Liver (tissue), 9 donors: Measurements from ENCODE around the gene TLE4. TPM values are rescaled to one million over a fixed set of nuclear protein-coding genes. Genes with fewer than 3 reads are reported as not detected.

ENCODE experiments used
- DNase-seq: peaks from one replicate; pipeline ENCODE4 v3.0.0-alpha.2; 2017; ENCODE audit warnings: low spot score
- H3K27ac ChIP-seq, 2 donors: one replicate each; pipeline ENCODE4 v1.7.0; 2013; ENCODE audit warnings: inconsistent platforms in 2 of 2, low read length in 2 of 2, control low read depth in 1 of 2, low read depth in 1 of 2, mild to moderate bottlenecking in 1 of 2
- H3K27me3 ChIP-seq, 4 donors: one replicate each; pipeline versions ENCODE4 v1.6.1 to v1.7.0; 2013; ENCODE audit warnings: low read length in 3 of 4, inconsistent platforms in 1 of 4, mild to moderate bottlenecking in 1 of 4, moderate library complexity in 1 of 4; ENCODE audit not compliant: control insufficient read depth in 4 of 4, insufficient read depth in 4 of 4
- H3K36me3 ChIP-seq, 4 donors: one replicate each; pipeline versions ENCODE4 v1.6.1 to v1.7.0; 2013; ENCODE audit warnings: low read length in 3 of 4, mild to moderate bottlenecking in 3 of 4, low read depth in 1 of 4, moderate library complexity in 1 of 4; ENCODE audit not compliant: control insufficient read depth in 4 of 4, insufficient read depth in 3 of 4
- H3K4me1 ChIP-seq, 4 donors: one replicate each; pipeline versions ENCODE4 v1.6.1 to v1.7.0; 2013; ENCODE audit warnings: low read length in 3 of 4, mild to moderate bottlenecking in 3 of 4, moderate library complexity in 1 of 4; ENCODE audit not compliant: control insufficient read depth in 4 of 4, insufficient read depth in 4 of 4
- H3K4me3 ChIP-seq, 3 donors: one replicate each; pipeline versions ENCODE4 v1.6.1 to v1.7.0; 2013; ENCODE audit warnings: low read length in 3 of 3, control low read depth in 1 of 3, low read depth in 1 of 3, mild to moderate bottlenecking in 1 of 3
- H3K9ac ChIP-seq, 2 donors: one replicate each; pipeline ENCODE4 v1.7.0; 2013; ENCODE audit warnings: low read length in 2 of 2, mild to moderate bottlenecking in 2 of 2, moderate library complexity in 2 of 2, control low read depth in 1 of 2, low read depth in 1 of 2
- H3K9me3 ChIP-seq, 4 donors: one replicate each; pipeline versions ENCODE4 v1.6.1 to v1.7.0; 2013; ENCODE audit warnings: low read length in 3 of 4; ENCODE audit not compliant: control insufficient read depth in 4 of 4
- ATF3 ChIP-seq: IDR thresholded peaks from 2 replicates; pipeline ENCODE4 v1.6.1; 2016; ENCODE audit warnings: antibody characterized with exemption
- CTCF ChIP-seq: fragments of 150-350 bp; IDR thresholded peaks from 2 replicates; pipeline ENCODE4 v1.5.1; 2017; ENCODE audit warnings: improper control_type of control experiment, low read depth, low read length; ENCODE audit not compliant: missing input control
- EGR1 ChIP-seq, 2 donors: IDR thresholded peaks; 2 replicates each; pipeline ENCODE4 v1.6.1; 2016 to 2018; ENCODE audit warnings: antibody characterized with exemption in 2 of 2, low read depth in 2 of 2
- FOXA1 ChIP-seq: IDR thresholded peaks from 2 replicates; pipeline ENCODE4 v1.6.1; 2016; ENCODE audit warnings: antibody characterized with exemption
- FOXA2 ChIP-seq: IDR thresholded peaks from 2 replicates; pipeline ENCODE4 v1.6.1; 2016; ENCODE audit warnings: antibody characterized with exemption
- GABPA ChIP-seq, 2 donors: IDR thresholded peaks in 1 of 2; conservative IDR thresholded peaks in 1 of 2; 2 replicates each; pipeline ENCODE4 v1.6.1; 2016; ENCODE audit warnings: antibody characterized with exemption in 2 of 2, mild to moderate bottlenecking in 1 of 2, moderate library complexity in 1 of 2
- HNF4A ChIP-seq, 2 donors: conservative IDR thresholded peaks; 2 replicates each; pipeline ENCODE4 v1.6.1; 2016; ENCODE audit warnings: antibody characterized with exemption in 2 of 2, mild to moderate bottlenecking in 2 of 2
- HNF4G ChIP-seq: IDR thresholded peaks from 2 replicates; pipeline ENCODE4 v1.6.1; 2016; ENCODE audit warnings: antibody characterized with exemption
- JUND ChIP-seq, 2 donors: IDR thresholded peaks; 2 replicates each; pipeline ENCODE4 v1.6.1; 2016; ENCODE audit warnings: antibody characterized with exemption in 2 of 2
- MAX ChIP-seq: IDR thresholded peaks from 2 replicates; pipeline ENCODE4 v1.6.1; 2016; ENCODE audit warnings: antibody characterized with exemption
- NR2F2 ChIP-seq: IDR thresholded peaks from 2 replicates; pipeline ENCODE4 v1.6.1; 2016; ENCODE audit warnings: antibody characterized with exemption
- RAD21 ChIP-seq, 2 donors: IDR thresholded peaks; 2 replicates each; pipeline ENCODE4 v1.6.1; 2016; ENCODE audit warnings: antibody characterized with exemption in 2 of 2, mild to moderate bottlenecking in 2 of 2
- REST ChIP-seq: IDR thresholded peaks from 2 replicates; pipeline ENCODE4 v1.6.1; 2016; ENCODE audit warnings: antibody characterized with exemption, mild to moderate bottlenecking
- RXRA ChIP-seq, 2 donors: IDR thresholded peaks; 2 replicates each; pipeline ENCODE4 v1.6.1; 2017 to 2018; ENCODE audit warnings: antibody characterized with exemption in 2 of 2, mild to moderate bottlenecking in 1 of 2
- SP1 ChIP-seq: IDR thresholded peaks from 2 replicates; pipeline ENCODE4 v1.6.1; 2018; ENCODE audit warnings: antibody characterized with exemption, mild to moderate bottlenecking
- TAF1 ChIP-seq: conservative IDR thresholded peaks from 2 replicates; pipeline ENCODE4 v1.6.1; 2016; ENCODE audit warnings: antibody characterized with exemption, mild to moderate bottlenecking
- YY1 ChIP-seq: IDR thresholded peaks from 2 replicates; pipeline ENCODE4 v1.6.1; 2016; ENCODE audit warnings: antibody characterized with exemption, mild to moderate bottlenecking
- ZBTB33 ChIP-seq: IDR thresholded peaks from 2 replicates; pipeline ENCODE4 v1.6.1; 2016; ENCODE audit warnings: antibody characterized with exemption
- whole genome bisulfite sequencing: extraction: QIAGEN DNeasy Blood & Tissue Kit; methylation state at CpG from one replicate; pipeline ENCODE4 v1.1.7; 2013; 5-methylcytosine and 5-hydroxymethylcytosine counted together
- polyA plus RNA-seq, 2 donors: library from polyadenylated mRNA; stranded (reverse) in 1 of 2; unstranded in 1 of 2; fragments of 200-250 nt in 1 of 2; fragments of >200 nt in 1 of 2; fragmentation: Nextera tagmentation in 1 of 2; extraction: Ambion mirVana in 1 of 2; gene quantifications; one replicate each; pipeline versions ENCODE4 v1.2.1 to v1.2.3, GENCODE V29; 2013 to 2015
- total RNA-seq, 2 donors: library from RNA; depleted of rRNA; stranded (reverse); fragments of >200 nt; gene quantifications; one replicate each; pipeline ENCODE4 v1.2.3, GENCODE V29; 2014
- donor health status: healthy.
- donor health status: healthy.
- donor health status: healthy.
- donor health status: healthy.
- donor health status: healthy.

TLE4 gene
- total and polyA plus RNA-seq, 4 donors: 2.5 to 6.6 (median 4.7) TPM

GRCh38 chr9:79688363-79688762 lies 116.6 kb downstream of the TLE4 start:
- Histone ChIP-seq H3K4me3 (no peak overlapping the region), H3K9ac (no peak overlapping the region), H3K27ac (no peak overlapping the region), H3K36me3 (no peaks in the 10 kb centered on the region), H3K27me3 (no peaks in the 10 kb centered on the region), H3K9me3 (no peaks in the 10 kb centered on the region), H3K4me1 (no peaks in the 10 kb centered on the region)
- WGBS: 69% methylated on average over 4 of the region's 4 CpGs
- no peak for DNase-seq
- no peak for TF ChIP-seq NR2F2
- TF ChIP-seq EGR1 (IDR thresholded peaks at IDR 0.05; ENCODE audit: low read depth in 2 of 2): no peak
- no peak for TF ChIP-seq RXRA (IDR thresholded peaks at IDR 0.05)
- TF ChIP-seq MAX: no peak
- TF ChIP-seq JUND (IDR thresholded peaks at IDR 0.05): no peak
- no peak for TF ChIP-seq FOXA2
- TF ChIP-seq ATF3: no peak
- no peak for TF ChIP-seq RAD21 (IDR thresholded peaks at IDR 0.05)
- TF ChIP-seq SP1: no peak
- TF ChIP-seq YY1: no peak
- no peak for TF ChIP-seq HNF4A (conservative IDR thresholded peaks at IDR 0.05)
- no peak for TF ChIP-seq REST
- no peak for TF ChIP-seq CTCF
- no peak for TF ChIP-seq FOXA1
- no peak for TF ChIP-seq ZBTB33
- no peak for TF ChIP-seq TAF1
- TF ChIP-seq GABPA (IDR thresholded peaks at IDR 0.05 in 1 of 2, conservative IDR thresholded peaks at IDR 0.05 in 1 of 2): no peak
- TF ChIP-seq HNF4G: no peak
